ENCODE results near the gene ADAM33.

- TF ChIP-seq CTCF (IDR thresholded peaks at IDR 0.05) (no peak), EZH2 (IDR thresholded peaks at IDR 0.05) (no peak)
Observed at GRCh38 chr20:3691897-3692296, 10.1 kb upstream of the ADAM33 start.
